Uterus (tissue), 2 donors: ENCODE data around the gene GRIK2.

Experiments used
- POLR2A ChIP-seq, 2 donors: fragments of 450-650 bp; IDR thresholded peaks; one replicate each; pipeline ENCODE4 v1.6.1; 2016; ENCODE audit warnings: antibody characterized with exemption in 2 of 2, mild to moderate bottlenecking in 1 of 2, moderate library complexity in 1 of 2
- TF ChIP-seq, protein P1 (sequence below), 4 experiments: fragments of 200-600 bp in 2 of 4; fragments of 450-650 bp in 2 of 4; sonication (generic) in 2 of 4; IDR thresholded peaks; one replicate each; pipeline ENCODE4 v1.5.1; 2016 to 2019; ENCODE audit warnings: antibody characterized with exemption in 4 of 4, mild to moderate bottlenecking in 2 of 4, moderate library complexity in 1 of 4

DNA sequence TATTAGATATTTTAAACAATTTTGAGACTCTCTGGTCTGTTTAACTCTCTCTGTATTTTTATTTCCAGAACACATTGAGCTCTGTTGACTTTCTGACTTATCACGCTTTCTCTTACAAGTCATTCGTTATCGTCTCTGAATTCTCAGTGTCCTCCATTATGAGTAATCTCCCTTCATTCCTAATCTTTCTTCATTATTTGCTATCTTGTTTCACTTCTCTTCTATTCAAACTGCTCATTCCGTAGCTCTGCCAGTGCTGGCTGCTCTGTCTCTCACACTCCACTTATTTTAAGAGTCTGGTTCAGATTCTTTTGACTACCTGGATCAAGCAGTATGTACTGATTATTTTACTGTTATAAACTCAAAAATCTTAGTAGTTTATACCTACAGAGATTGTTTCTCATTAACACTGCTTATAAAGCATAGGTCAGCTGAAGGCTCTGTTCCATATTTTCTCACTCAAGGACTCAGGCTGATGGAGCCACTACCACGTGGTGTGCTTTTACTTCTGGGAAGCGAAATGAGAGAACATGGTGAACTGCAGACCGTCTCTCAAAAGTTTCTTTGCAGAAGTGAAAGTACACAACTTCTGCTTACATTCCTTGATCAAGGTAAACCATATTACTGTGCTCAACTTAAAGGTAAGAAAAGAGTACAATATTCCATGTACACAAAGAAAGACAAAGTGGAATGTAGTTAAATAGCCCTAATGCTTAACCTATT, 485.2 kb downstream of the GRIK2 start:
- no peak for TF ChIP-seq POLR2A (IDR thresholded peaks at IDR 0.05)
- TF ChIP-seq, protein P1, sequence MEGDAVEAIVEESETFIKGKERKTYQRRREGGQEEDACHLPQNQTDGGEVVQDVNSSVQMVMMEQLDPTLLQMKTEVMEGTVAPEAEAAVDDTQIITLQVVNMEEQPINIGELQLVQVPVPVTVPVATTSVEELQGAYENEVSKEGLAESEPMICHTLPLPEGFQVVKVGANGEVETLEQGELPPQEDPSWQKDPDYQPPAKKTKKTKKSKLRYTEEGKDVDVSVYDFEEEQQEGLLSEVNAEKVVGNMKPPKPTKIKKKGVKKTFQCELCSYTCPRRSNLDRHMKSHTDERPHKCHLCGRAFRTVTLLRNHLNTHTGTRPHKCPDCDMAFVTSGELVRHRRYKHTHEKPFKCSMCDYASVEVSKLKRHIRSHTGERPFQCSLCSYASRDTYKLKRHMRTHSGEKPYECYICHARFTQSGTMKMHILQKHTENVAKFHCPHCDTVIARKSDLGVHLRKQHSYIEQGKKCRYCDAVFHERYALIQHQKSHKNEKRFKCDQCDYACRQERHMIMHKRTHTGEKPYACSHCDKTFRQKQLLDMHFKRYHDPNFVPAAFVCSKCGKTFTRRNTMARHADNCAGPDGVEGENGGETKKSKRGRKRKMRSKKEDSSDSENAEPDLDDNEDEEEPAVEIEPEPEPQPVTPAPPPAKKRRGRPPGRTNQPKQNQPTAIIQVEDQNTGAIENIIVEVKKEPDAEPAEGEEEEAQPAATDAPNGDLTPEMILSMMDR (IDR thresholded peaks at IDR 0.05) = no peak
